ENCODE results near the gene SPTLC1. TPM values are rescaled to one million over a fixed set of nuclear protein-coding genes. Genes with fewer than 3 reads are reported as not detected.

The SPTLC1 gene
- total and polyA plus RNA-seq, 10 of the 15 experiments (the other 5 are each of a cell fraction or from before 2014, with no cell fraction given) = 38.0 to 68.7 (median 52.8) TPM

- no peak for DNase-seq (ENCODE audit: low read depth, low spot score)
- in situ Hi-C loops (cut with MboI) = loop anchor here (5.0 kb wide), 1 partner anchor 290 kb away; no protein-coding TSS in a partner anchor
- H3K27me3 ChIP-seq (replicated peaks in 1 of 2; ENCODE audit: control insufficient read depth in 2 of 2, insufficient read depth in 2 of 2, low read length in 1 of 2) = no peaks in the 10 kb centered on the region
- H3K4me2 ChIP-seq (ENCODE audit: control insufficient read depth, insufficient read depth) = peak overlapping the region; percentile 75
- RAD21 ChIA-PET (ENCODE audit: unreplicated experiment) = interaction anchor here (0.6 to 0.7 kb wide), 2 partner anchors 9 to 644 kb away, joined by 3 read pairs; no protein-coding TSS in a partner anchor
- CTCF ChIA-PET = interaction anchor here (0.8 to 4.3 kb wide), 4 partner anchors 8 to 487 kb away, joined by 3 to 51 read pairs (median 3); no protein-coding TSS in a partner anchor
- H4K20me1 ChIP-seq (ENCODE audit: control insufficient read depth, insufficient read depth) = no peaks in the 10 kb centered on the region
- no peak overlapping the region for H3K9ac ChIP-seq (ENCODE audit: control insufficient read depth, insufficient read depth, low read length)
- peak overlapping the region; percentile 89 for H2AFZ ChIP-seq (ENCODE audit: control insufficient read depth, low read depth, low read length)
- H3K36me3 ChIP-seq (ENCODE audit: control insufficient read depth in 2 of 2, insufficient read depth in 2 of 2, low read length in 1 of 2) = no peaks in the 10 kb centered on the region
- intact Hi-C loops (cut with micrococcal nuclease; ENCODE audit: unreplicated experiment) = no loop called here
- H3K4me1 ChIP-seq (ENCODE audit: control insufficient read depth, insufficient read depth, low read length) = peaks cover 14% of the 10 kb centered on the region
- SMC1A ChIA-PET (ENCODE audit: uncharacterized antibody, unreplicated experiment) = interaction anchor here (0.6 to 4.1 kb wide), 3 partner anchors 8 to 523 kb away, joined by 3 to 22 read pairs (median 4); no protein-coding TSS in a partner anchor
- H3K79me2 ChIP-seq (ENCODE audit: control insufficient read depth, insufficient read depth, low read length) = no peaks in the 10 kb centered on the region
- no peak overlapping the region; the same call in 1 of the 2 replicates for H3K27ac ChIP-seq (ENCODE audit: control insufficient read depth, insufficient read depth)
- 27% methylated on average over 21 of the region's 21 CpGs for WGBS (ENCODE audit: insufficient coverage, insufficient replicate concordance, low lambda C conversion rate, missing lambda C conversion rate)
- ATAC-seq = peak; percentile 95
- H3K9me3 ChIP-seq (replicated peaks; ENCODE audit: control insufficient read depth, insufficient read depth, low read length) = no peaks in the 10 kb centered on the region
- POLR2A ChIA-PET = interaction anchor here (1.0 kb wide), 1 partner anchor 11 kb away, joined by 3 read pairs; no protein-coding TSS in a partner anchor
- FAIRE-seq = no peak
- H3K4me3 ChIP-seq = peak overlapping the region; percentile 19; the same call in 1 of the 2 replicates
- BruUV-seq (replicated peaks) = TSS peak; percentile 99
- 0 out of 2 replicates have a peak, but pooled peaks have one; percentile 31 for TF ChIP-seq TBL1XR1 (IDR thresholded peaks at IDR 0.05; ENCODE audit: low read depth, low read length)
- TF ChIP-seq EED (IDR thresholded peaks at IDR 0.05; ENCODE audit: low read depth) = peak; percentile 25; the same call in 1 of the 2 replicates
- peak; percentile 41; the same call in 1 of the 2 replicates for TF ChIP-seq RELB (IDR thresholded peaks at IDR 0.05; ENCODE audit: low read depth)
- TF ChIP-seq BHLHE40 (IDR thresholded peaks at IDR 0.05; ENCODE audit: borderline replicate concordance in 1 of 2, low read depth in 2 of 2, low read length in 1 of 2) = no peak; a peak in 1 of 4 replicates
- 0 out of 2 replicates have a peak, but pooled peaks have one; percentile 38 for TF ChIP-seq TCF12 (IDR thresholded peaks at IDR 0.05; ENCODE audit: low read depth, low read length)
- no peak for TF ChIP-seq YBX1 (IDR thresholded peaks at IDR 0.05)
- no peak for TF ChIP-seq ZNF24 (IDR thresholded peaks at IDR 0.05)
- 0 out of 2 replicates have a peak, but pooled peaks have one; percentile 2 for TF ChIP-seq BACH1 (IDR thresholded peaks at IDR 0.05; ENCODE audit: borderline replicate concordance)
- peak; percentile 54; the same call in 1 of the 2 replicates for TF ChIP-seq RUNX3 (IDR thresholded peaks at IDR 0.05; ENCODE audit: low read length)
- 0 out of 2 replicates have a peak, but pooled peaks have one; percentile 18 for TF ChIP-seq DPF2 (IDR thresholded peaks at IDR 0.05)
- peak; percentile 44; the same call in 1 of the 2 replicates for TF ChIP-seq CHD2 (IDR thresholded peaks at IDR 0.05; ENCODE audit: borderline replicate concordance, low read depth, low read length)
- no peak for TF ChIP-seq NKRF (conservative IDR thresholded peaks at IDR 0.05)
- TF ChIP-seq FOXM1 (IDR thresholded peaks at IDR 0.05; ENCODE audit: low read depth, low read length) = no peak
- TF ChIP-seq BCL3 (IDR thresholded peaks at IDR 0.05; ENCODE audit: borderline replicate concordance, insufficient read depth, low read depth, low read length, poor library complexity, severe bottlenecking) = no peak
- TF ChIP-seq HDGF (IDR thresholded peaks at IDR 0.05) = peak; percentile 71
- TF ChIP-seq NR2F1 (conservative IDR thresholded peaks at IDR 0.05) = peak; percentile 77
- peak; percentile 38; the same call in 1 of the 2 replicates for TF ChIP-seq TAF1 (IDR thresholded peaks at IDR 0.05; ENCODE audit: borderline replicate concordance, low read depth, low read length)
- 0 out of 2 replicates have a peak, but pooled peaks have one; percentile 42 for TF ChIP-seq MTA2 (IDR thresholded peaks at IDR 0.05; ENCODE audit: low read depth)
- TF ChIP-seq ATF7 (IDR thresholded peaks at IDR 0.05; ENCODE audit: low read depth) = 0 out of 2 replicates have a peak, but pooled peaks have one; percentile 13
Observed at GRCh38 chr9:92147030-92147851, 32.0 kb upstream of the SPTLC1 start.

Measured in GM12878 (cell line).